ENCODE measurements around the gene INSIG1.

Gene INSIG1

DNA sequence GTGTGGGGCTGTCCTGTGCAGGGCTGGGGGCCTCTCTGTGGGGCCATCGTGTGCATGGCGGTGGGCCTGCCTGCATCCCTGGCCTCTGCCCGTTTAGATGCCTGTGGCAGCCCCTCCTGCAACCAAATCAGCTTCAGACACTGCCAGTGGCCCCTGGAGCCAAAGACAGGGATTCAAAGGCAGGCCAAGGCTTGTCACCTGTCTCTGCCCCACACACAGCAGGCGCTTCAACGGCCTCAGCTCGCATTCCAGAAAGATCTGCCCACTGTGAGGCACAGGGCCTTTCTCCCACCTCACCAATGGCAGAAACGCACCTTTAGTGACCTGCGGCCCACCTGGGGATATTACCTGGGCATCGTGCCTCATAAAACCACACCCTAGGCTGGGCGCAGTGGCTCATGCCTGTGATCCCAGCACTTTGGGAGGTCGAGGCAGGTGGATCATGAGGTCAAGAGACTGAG is 46.0 kb downstream of the INSIG1 start:
- no peaks in the 10 kb centered on the region for H3K36me3 Mint-ChIP-seq (ENCODE audit: low read depth)
- H3K4me1 Mint-ChIP-seq = peaks cover 4% of the 10 kb centered on the region
- no peak for TF ChIP-seq CTCF (IDR thresholded peaks at IDR 0.05; ENCODE audit: unreplicated experiment in 3 of 3)
- no peak overlapping the region for H3K4me3 Mint-ChIP-seq
- peaks cover 27% of the 10 kb centered on the region for H3K27me3 Mint-ChIP-seq (ENCODE audit: low read depth)
- no peak overlapping the region for H3K27ac Mint-ChIP-seq
- no peaks in the 10 kb centered on the region for H3K9me3 Mint-ChIP-seq

DNA sequence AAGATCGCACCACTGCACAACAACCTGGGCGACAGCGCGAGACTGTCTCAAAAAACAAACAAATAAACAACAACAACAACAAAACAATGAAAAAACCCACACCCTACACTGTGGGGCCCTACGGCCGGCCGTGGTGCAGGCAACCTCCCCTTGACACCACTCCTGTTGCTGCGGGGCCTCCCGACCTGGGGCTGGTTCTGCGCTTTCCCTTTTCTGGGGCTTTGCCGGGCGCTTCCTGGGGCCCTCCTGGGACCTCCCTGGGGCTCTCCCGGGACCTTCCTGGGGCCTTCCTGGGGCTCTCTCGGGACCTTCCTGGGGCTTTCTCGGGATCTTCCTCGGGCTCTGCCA is 46.6 kb downstream of the INSIG1 start:
- Mint-ChIP-seq H3K36me3 (ENCODE audit: low read depth) (no peaks in the 10 kb centered on the region), H3K27ac (no peak overlapping the region), H3K9me3 (no peaks in the 10 kb centered on the region), H3K4me1 (peaks cover 4% of the 10 kb centered on the region), H3K4me3 (no peak overlapping the region), H3K27me3 (ENCODE audit: low read depth) (peaks cover 27% of the 10 kb centered on the region)
- TF ChIP-seq CTCF (IDR thresholded peaks at IDR 0.05; ENCODE audit: unreplicated experiment in 3 of 3) = no peak

GRCh38 chr7:155344618-155345433 is 47.1 kb downstream of the INSIG1 start:
- peaks cover 4% of the 10 kb centered on the region for H3K4me1 Mint-ChIP-seq
- H3K9me3 Mint-ChIP-seq = no peaks in the 10 kb centered on the region
- H3K36me3 Mint-ChIP-seq (ENCODE audit: low read depth) = no peaks in the 10 kb centered on the region
- TF ChIP-seq CTCF (IDR thresholded peaks at IDR 0.05; ENCODE audit: unreplicated experiment in 3 of 3) = peak; percentile 85 to 95 (median 93)
- no peak overlapping the region for H3K27ac Mint-ChIP-seq
- H3K4me3 Mint-ChIP-seq = peak overlapping the region; percentile 31 to 63 (median 57)
- H3K27me3 Mint-ChIP-seq (ENCODE audit: low read depth) = peaks cover 27% of the 10 kb centered on the region

DNA sequence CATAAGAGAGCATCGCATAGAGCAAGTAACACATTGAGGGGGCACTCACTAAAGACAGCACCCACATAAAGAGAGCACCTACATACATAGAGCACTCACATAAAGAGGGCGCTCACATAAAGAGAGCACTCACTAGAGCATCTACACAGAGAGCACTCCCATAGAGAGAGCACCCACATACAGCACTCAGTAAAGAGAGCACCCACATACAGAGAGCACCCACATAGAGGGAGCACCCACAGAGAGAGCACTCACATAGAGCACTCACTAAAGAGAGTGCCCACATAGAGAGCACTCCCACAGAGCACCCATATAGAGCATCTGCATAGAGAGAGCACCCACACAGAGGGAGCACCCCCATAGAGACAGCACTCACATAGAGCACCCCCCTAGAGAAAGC is 47.8 kb downstream of the INSIG1 start:
- H3K9me3 Mint-ChIP-seq = no peaks in the 10 kb centered on the region
- TF ChIP-seq CTCF (IDR thresholded peaks at IDR 0.05; ENCODE audit: unreplicated experiment in 3 of 3) = no peak
- peaks cover 4% of the 10 kb centered on the region for H3K4me1 Mint-ChIP-seq
- H3K36me3 Mint-ChIP-seq (ENCODE audit: low read depth) = no peaks in the 10 kb centered on the region
- H3K27ac Mint-ChIP-seq = no peak overlapping the region
- peaks cover 27% of the 10 kb centered on the region for H3K27me3 Mint-ChIP-seq (ENCODE audit: low read depth)
- peak overlapping the region in 1 of 3 experiments; percentile 57 for H3K4me3 Mint-ChIP-seq

- no peak for TF ChIP-seq CTCF (IDR thresholded peaks at IDR 0.05; ENCODE audit: unreplicated experiment in 3 of 3)
- no peaks in the 10 kb centered on the region for H3K36me3 Mint-ChIP-seq (ENCODE audit: low read depth)
- peaks cover 4% of the 10 kb centered on the region for H3K4me1 Mint-ChIP-seq
Observed at GRCh38 chr7:155346285-155346684, 48.6 kb downstream of the INSIG1 start.

DNA sequence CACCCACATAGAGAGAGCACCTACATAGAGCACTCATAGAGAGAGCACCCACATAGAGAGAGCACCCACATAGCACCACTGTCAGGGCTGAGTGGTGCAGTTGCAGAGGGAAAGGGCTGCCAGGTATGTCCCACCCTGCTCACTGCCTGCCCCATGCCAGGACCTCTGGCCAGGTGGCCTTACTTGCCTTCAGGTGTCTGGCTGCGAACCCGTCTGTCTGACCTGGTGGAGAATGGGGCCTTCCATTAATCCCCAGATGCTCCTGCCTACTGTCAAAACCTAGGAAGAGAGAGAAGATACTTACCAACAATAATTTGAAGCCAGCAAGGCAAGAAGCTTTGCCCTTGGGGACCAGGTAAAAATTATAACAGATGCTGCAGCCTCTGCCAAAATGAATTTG is 51.1 kb downstream of the INSIG1 start:
- Mint-ChIP-seq H3K36me3 (ENCODE audit: low read depth) (no peaks in the 10 kb centered on the region), H3K27me3 (ENCODE audit: low read depth) (peaks cover 34% of the 10 kb centered on the region), H3K4me3 (no peak overlapping the region), H3K9me3 (no peaks in the 10 kb centered on the region), H3K4me1 (peaks cover 10% of the 10 kb centered on the region), H3K27ac (no peak overlapping the region)
- TF ChIP-seq CTCF (IDR thresholded peaks at IDR 0.05; ENCODE audit: unreplicated experiment in 3 of 3) = no peak

More at GRCh38 chr7:155346285-155346684, 48.6 kb downstream of the INSIG1 start:
- Mint-ChIP-seq H3K27ac (no peak overlapping the region), H3K9me3 (no peaks in the 10 kb centered on the region), H3K27me3 (ENCODE audit: low read depth) (peaks cover 32% of the 10 kb centered on the region), H3K4me3 (no peak overlapping the region)
